Stimulated activated CD8-positive, alpha-beta memory T cell treated with anti-CD3 and anti-CD28 coated beads, Interleukin-12 subunit alpha, Interleukin-12 subunit beta, amount 100 ng/mL, for 4 hours (primary cell): Measurements from ENCODE around the gene NEK1.

ENCODE experiments used
- DNase-seq: peaks from one replicate; pipeline ENCODE4 v3.0.0-alpha.2; 2020; ENCODE audit warnings: low read depth

NEK1 gene

DNA sequence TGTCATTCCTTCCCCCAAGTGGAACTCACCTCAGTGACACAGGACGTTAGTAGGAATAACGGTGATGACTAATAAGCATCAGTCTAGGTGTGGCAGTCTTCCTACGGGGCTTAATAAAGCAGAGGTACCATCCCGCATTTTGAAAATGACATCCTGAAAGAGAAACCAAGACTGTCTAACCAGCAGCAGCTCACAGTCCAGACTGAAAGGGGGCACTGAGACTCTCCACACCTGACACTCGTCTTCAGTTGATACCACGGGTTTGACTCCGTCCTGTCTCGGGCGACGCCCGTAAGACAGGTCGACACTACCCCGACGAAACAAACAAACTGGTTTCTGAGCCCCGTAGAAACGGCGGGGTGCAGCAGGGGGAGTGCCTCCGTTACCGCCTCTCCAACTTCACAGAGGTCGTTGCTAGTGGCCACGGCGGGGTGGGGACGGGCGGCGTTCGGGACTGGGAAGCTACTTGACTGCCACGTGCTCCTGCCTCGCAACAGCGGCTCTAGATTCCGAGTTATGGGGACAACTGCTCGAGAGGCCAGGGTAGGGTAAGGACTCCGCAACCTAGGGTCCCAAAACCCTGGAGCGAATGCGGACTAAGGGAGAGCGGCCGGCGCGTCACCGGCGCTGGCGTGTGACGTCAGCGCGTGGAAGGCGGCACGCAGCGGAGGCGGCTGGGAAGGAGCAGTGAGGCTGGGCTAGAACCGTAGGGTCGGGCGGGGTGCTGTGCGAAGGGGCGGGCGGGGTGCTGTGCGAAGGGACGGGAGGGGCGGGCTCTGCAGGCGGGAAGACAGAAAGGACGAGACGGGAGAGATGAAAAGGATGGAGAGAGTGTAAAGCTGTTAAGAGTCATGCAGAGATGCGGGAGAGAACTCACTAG, at the start of gene NEK1:
Gene NEK1 (minus strand): TSS at position 593 of the 880 bp plus-strand sequence. CDS start 9,953 bp downstream, outside the sequence.
- DNase-seq = peak; percentile 76

DNA sequence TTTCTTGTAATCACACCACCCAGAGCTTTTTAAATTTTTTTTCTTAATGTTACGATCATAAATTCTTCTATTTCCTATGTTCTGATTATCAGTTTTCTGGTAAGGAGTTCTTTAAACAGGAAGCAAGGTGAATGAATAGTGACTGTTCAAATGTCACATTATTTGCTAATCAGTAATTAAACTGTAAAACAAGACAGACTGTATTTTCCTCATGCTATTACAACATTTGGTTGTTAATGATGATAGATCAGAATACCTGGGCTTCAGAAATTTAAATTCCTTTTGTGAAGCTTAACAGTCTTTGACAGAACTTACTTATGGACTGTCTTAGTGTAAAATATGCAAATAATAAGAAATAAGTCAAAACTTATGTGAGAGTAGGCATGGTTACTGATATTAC, 49.4 kb upstream of the NEK1 start:
- no peak for DNase-seq

DNA sequence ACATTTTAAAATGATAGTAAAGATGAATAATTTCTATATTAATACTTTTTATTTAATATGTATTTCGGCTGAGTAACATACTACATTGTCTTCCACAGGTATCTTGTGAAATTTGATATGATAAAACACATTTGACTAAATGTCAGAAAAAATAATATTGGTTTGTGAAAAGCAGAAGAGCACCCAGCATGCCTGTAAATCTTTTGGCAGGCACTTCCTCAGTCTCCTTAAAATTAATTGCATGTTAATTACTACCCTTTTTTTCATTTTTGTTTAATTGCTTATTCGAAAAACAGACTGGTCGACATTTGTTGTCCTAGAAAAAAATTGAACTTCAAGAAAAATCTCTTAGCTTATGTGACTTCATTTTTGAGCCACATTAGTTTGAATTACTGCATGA, 48.5 kb upstream of the NEK1 start:
- DNase-seq = no peak

DNA sequence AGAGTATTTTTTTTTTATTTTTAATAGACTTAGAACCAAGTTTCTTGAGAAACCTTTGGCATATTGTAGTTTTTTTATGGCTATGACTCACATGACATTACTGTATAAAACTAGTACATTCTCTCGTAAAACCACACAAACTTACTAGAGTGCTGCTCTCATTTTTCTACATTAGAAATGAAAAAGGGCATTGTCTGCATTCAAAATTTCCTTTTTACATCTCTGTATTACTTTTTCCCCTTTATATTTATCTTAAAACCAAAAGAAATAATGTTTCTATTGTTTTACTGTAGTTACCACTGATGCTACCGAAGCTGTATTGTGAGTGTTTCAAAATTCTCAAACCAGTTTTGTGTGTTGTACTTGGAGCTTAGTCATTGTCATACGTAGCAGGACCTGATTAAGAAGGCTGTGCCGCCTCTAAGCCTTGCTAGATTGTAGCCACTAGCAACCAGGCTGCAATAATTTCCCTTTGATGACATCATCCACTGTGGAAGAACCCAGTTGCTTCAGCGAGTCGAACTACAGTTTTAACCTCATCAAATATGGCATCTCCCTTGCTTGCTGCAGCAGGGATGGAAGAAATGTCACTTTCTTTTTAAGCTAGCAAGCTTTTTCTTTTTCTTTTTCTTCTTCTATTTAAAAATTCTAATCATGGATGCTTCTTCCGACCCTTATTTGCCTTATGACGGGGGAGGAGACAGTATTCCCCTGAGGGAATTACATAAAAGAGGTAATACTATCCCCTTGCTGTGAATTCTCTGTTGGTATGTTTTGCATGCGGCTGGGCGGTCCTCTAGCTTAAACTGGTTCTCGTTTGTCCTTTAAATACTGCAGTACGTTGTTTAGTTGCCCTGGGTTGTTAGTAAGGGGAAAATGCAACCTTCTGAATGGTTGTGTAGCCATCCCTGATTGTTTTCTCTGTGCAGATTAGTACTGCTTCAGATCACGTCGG, 47.6 kb upstream of the NEK1 start:
- peak; percentile 27 for DNase-seq

DNA sequence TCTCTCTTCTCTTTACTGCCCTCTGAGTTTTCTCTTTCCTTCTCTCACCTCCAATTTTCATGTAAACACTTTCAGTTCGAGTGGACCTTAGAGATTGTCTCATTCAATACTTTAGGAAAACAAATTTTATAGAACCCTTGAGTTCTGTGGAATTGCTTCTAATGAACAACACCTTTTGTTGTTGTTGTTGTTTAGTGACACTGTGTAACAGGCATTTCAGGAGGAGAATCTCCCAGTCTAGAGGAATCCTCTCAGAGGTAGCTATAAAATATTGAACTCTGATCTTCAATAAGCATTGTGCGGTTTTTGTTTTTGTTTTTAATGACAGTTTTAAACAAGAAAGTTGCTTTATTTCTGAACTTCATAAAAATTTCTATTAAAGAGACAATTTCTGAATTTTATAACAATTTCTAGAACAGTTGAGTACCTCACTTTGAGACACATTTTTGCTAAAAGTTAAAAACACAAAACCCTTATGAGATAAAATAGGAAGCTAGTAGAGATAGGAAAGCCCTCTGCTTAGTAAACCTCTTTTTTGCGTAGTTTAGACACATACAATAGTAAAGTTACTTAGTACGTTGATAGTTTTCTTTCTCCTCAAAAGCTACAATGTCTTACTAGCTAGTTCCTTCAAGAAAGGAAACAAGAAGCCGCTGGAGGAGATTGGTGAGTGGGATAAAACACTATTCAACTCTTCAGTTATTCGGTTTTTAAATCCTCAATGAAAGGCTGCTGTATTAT, 46.8 kb upstream of the NEK1 start:
- DNase-seq = no peak

GRCh38 chr4:169658196-169658595, 45.8 kb upstream of the NEK1 start:
- no peak for DNase-seq

DNA sequence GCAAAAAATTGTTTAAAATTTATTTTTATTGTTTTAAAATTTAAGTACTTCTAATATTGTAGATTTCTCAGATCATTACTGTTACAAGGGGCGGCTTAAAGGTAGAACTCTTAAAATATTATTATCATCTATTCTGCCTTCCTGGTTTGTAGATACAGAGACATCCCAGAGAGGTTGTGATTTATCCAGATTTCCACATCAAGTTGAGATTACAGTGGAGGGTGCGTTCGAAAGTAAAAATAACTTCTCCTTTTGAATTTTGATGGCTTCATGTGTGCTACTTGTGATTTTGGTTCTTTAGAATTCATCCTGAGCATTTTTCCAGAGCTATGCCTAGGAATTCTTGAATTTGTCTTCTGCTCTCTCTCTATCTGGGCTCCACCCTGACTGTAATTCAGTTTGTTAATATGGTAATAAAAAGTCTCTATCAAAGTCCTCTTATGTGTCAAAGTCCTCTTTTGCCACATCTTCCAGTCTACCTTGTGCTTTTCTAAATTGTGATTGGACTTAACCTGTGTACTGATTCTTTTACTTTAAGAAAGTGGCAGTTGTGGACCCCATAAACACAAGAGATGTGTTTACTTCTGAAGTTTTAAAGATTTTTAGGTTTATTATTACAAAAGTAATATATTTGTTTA, 45.2 kb upstream of the NEK1 start:
- DNase-seq = no peak

GRCh38 chr4:169655401-169655800, 43.0 kb upstream of the NEK1 start:
- DNase-seq = no peak

- DNase-seq = no peak
Measured at GRCh38 chr4:169652535-169652934, 40.2 kb upstream of the NEK1 start.

DNA sequence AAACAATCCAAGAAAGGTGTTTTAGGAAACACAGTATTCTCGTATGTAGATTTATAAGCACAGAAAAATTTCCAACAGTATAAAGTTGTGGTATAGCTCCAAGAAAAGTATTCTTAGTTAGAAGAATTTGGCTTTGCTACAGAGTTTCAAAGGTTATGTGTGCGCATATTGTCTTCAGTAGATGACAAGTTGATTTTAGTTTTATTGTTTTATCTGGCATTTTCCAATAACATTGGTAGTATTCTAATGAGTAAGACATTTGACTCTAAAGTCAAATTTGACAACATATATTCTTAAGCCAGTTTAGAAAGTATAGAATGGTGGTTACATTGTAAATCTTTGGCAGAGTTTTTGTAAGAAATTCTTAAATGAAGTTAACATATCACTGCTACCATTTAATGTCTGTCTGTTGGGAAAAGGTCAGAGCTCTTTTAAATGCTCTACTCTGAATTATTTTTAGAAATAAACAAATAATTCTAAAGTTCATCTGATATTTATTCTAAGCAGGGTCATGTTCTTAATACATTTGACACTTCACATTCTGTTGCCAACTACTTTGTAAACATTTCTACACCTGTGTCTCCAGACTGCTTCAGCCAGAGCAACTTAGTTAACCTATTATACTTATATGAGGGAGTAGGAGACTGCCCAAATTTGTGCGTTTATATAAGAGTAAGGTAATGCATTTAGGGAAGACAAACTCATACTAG, 38.0 kb upstream of the NEK1 start:
- no peak for DNase-seq

GRCh38 chr4:169649545-169650226, 37.3 kb upstream of the NEK1 start:
- DNase-seq = no peak

GRCh38 chr4:169645627-169646026, 33.2 kb upstream of the NEK1 start:
- DNase-seq = no peak

GRCh38 chr4:169644802-169645201, 32.4 kb upstream of the NEK1 start:
- DNase-seq = no peak

DNA sequence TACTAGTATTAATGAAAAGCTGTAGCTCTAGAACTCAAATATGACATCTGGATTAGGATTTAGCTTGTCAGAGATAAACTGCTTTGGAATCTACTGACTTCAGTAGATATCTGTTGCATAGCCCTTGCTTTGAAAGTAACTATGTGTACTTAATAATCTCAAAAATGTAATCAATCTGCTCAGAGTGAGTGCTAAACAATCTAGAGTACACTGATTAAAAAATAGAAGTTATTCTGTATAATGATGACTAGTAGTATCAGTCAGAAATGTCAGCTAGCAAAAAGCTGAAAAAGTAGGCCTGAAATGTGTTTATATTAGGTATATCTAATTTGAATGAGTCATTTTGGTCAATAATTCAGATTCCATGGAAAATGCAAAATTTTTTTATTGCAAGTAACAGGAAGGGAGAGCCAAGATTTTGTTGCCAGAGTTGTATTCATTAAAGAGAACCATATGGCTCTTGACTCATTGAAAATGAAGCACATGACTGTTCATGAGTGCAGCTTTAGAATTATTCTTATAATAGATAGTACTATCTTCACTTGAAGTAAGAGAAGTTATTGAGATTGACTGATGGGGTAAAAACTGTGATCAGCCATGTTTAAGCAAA, 28.0 kb upstream of the NEK1 start:
- DNase-seq = no peak

GRCh38 chr4:169634975-169635374, 22.6 kb upstream of the NEK1 start:
- DNase-seq = no peak

DNA sequence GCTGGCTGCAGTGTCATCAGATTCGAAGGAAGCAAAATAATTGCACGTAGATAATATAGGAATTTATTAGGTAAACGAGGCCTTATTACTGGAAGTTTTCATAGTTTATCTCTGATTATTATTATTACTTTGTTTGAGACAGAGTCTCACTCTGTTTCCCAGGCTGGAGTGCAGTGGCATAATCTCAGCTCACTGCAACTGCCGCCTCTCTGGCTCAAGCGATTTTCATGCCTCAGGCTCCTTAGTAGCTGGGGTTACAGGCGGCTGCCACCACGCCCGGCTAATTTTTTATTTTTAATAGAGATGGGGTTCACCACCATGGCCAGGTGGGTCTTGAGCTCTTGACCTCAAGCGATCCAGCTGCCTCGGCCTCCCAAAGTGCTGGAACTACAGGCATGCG, 20.5 kb upstream of the NEK1 start:
- no peak for DNase-seq

DNA sequence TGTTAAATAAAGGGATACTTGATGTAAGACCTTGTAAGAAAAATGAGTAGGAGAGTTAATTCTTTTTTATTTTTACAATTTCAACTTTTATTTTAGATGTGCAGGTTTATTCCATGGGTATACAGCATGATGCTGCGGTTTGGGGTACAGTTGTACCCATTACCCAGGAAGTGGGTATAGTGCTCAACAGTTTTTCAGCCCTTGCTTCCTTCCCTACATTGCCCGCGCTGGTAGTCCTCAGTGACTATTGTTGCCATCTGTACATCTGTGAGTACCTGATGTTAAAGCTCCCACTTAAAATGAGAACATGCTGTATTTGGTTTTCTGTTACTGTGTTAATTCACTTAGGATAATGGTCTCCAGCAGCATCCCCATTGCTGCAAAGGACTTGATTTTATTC, 17.7 kb upstream of the NEK1 start:
- no peak for DNase-seq

GRCh38 chr4:169628579-169628978, 16.2 kb upstream of the NEK1 start:
- DNase-seq = no peak

DNA sequence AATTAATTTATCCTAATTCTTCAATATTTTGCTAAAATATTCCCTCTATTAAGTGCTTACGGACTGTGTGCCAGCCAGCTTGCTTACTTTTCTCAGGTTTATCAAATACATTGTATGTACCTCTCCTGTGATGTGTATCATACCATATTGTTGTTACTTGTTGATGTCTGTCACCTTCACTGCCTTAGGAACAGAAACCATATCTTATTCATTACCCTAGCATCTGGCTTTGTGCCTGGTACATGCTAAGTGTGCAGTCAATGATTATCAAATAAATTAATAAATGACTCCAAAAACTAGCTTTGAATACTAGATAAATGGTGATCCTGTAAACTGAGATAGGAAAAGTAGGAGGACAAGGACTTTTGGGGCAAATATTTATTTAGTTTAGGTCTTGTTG, 14.9 kb upstream of the NEK1 start:
- no peak for DNase-seq
